Measurements from ENCODE around the gene SYTL3.

Gene SYTL3

GRCh38 chr6:158729906-158730540, 80.2 kb downstream of the SYTL3 start:
- no peak for DNase-seq (ENCODE audit: low read depth)

GRCh38 chr6:158730541-158730907, 80.7 kb downstream of the SYTL3 start:
- DNase-seq (ENCODE audit: low read depth), result no peak

- no peak for DNase-seq (ENCODE audit: low read depth)
Observed at GRCh38 chr6:158735009-158735408, 85.2 kb downstream of the SYTL3 start.

GRCh38 chr6:158737082-158737709, 87.3 kb downstream of the SYTL3 start:
- no peak for DNase-seq (ENCODE audit: low read depth)

GRCh38 chr6:158737710-158738615, 88.1 kb downstream of the SYTL3 start:
- no peak for DNase-seq (ENCODE audit: low read depth)

- DNase-seq (ENCODE audit: low read depth), result no peak
Observed at GRCh38 chr6:158739673-158740072, 89.8 kb downstream of the SYTL3 start.

- no peak for DNase-seq (ENCODE audit: low read depth)
Observed at GRCh38 chr6:158743033-158743651, 93.3 kb downstream of the SYTL3 start.

GRCh38 chr6:158744986-158745430, 95.2 kb downstream of the SYTL3 start:
- DNase-seq (ENCODE audit: low read depth), result no peak

- no peak for DNase-seq (ENCODE audit: low read depth)
Observed at GRCh38 chr6:158751224-158751623, 101.4 kb downstream of the SYTL3 start.

- no peak for DNase-seq (ENCODE audit: low read depth)
Observed at GRCh38 chr6:158751921-158752320, 102.1 kb downstream of the SYTL3 start.

GRCh38 chr6:158752613-158753012, 102.8 kb downstream of the SYTL3 start:
- no peak for DNase-seq (ENCODE audit: low read depth)

- no peak for DNase-seq (ENCODE audit: low read depth)
Observed at GRCh38 chr6:158753811-158754210, 104.0 kb downstream of the SYTL3 start.

- DNase-seq (ENCODE audit: low read depth), result no peak
Observed at GRCh38 chr6:158754738-158755137, 104.9 kb downstream of the SYTL3 start.

GRCh38 chr6:158755636-158756035, 105.8 kb downstream of the SYTL3 start:
- no peak for DNase-seq (ENCODE audit: low read depth)

GRCh38 chr6:158756126-158756525, 106.3 kb downstream of the SYTL3 start:
- no peak for DNase-seq (ENCODE audit: low read depth)

GRCh38 chr6:158756977-158757752, 107.3 kb downstream of the SYTL3 start:
- DNase-seq (ENCODE audit: low read depth), result no peak

- DNase-seq (ENCODE audit: low read depth), result no peak
Observed at GRCh38 chr6:158757753-158758090, 107.9 kb downstream of the SYTL3 start.

- DNase-seq (ENCODE audit: low read depth), result no peak
Observed at GRCh38 chr6:158758451-158758860, 108.6 kb downstream of the SYTL3 start.

- DNase-seq (ENCODE audit: low read depth), result no peak
Observed at GRCh38 chr6:158758941-158759479, 109.2 kb downstream of the SYTL3 start.

GRCh38 chr6:158759966-158760617, 110.2 kb downstream of the SYTL3 start:
- DNase-seq (ENCODE audit: low read depth), result no peak
